SK-N-SH treated with all-trans-retinoic acid at 6 μM for 48 hours (cell line): ENCODE measurements around the gene CCDC3.

ENCODE experiments used
- ATAC-seq: fragments of 200-7000 bp; cut with Tn5 transposase; 3 replicates; pipeline ENCODE4 v1.9.1; 2020; ENCODE audit warnings: mild to moderate bottlenecking, moderate library complexity
- ARNTL ChIP-seq: fragments of 450-650 bp; formaldehyde crosslinking; IDR thresholded peaks from 2 replicates; pipeline ENCODE4 v1.5.0; 2020; ENCODE audit warnings: low read depth, mild to moderate bottlenecking, moderate library complexity, borderline replicate concordance
- BACH2 ChIP-seq: fragments of 250-450 bp; sonication (Bioruptor Pico); IDR thresholded peaks from 2 replicates; pipeline ENCODE4 v1.9.0; 2021; ENCODE audit warnings: mild to moderate bottlenecking, borderline replicate concordance
- CREB5 ChIP-seq: fragments of 250-450 bp; sonication (Bioruptor Pico); IDR thresholded peaks from 2 replicates; pipeline ENCODE4 v1.5.1; 2020; ENCODE audit warnings: low read depth, mild to moderate bottlenecking, moderate library complexity
- CSDC2 ChIP-seq: fragments of 250-450 bp; sonication (Bioruptor Pico); IDR thresholded peaks from 2 replicates; pipeline ENCODE4 v1.5.0; 2020; ENCODE audit warnings: mild to moderate bottlenecking, moderate library complexity
- GLIS3 ChIP-seq: fragments of 250-450 bp; sonication (Bioruptor Pico); IDR thresholded peaks from 2 replicates; pipeline ENCODE4 v1.5.0; 2020; ENCODE audit warnings: mild to moderate bottlenecking, moderate library complexity
- ISL1 ChIP-seq: fragments of 250-450 bp; sonication (Bioruptor Pico); IDR thresholded peaks from 2 replicates; pipeline ENCODE4 v2.1.2; 2022; ENCODE audit warnings: mild to moderate bottlenecking, moderate library complexity
- OSR1 ChIP-seq: fragments of 250-450 bp; sonication (Bioruptor Pico); IDR thresholded peaks from 2 replicates; pipeline ENCODE4 v1.8.0; 2022; ENCODE audit warnings: moderate library complexity, mild to moderate bottlenecking, inconsistent platforms
- PATZ1 ChIP-seq: fragments of 250-450 bp; sonication (Bioruptor Pico); IDR thresholded peaks from 2 replicates; pipeline ENCODE4 v1.8.0; 2020; ENCODE audit warnings: mild to moderate bottlenecking, moderate library complexity, borderline replicate concordance
- PPARA ChIP-seq: fragments of 250-450 bp; sonication (Bioruptor Pico); IDR thresholded peaks from 2 replicates; pipeline ENCODE4 v1.5.0; 2020; ENCODE audit warnings: mild to moderate bottlenecking, borderline replicate concordance
- RARB ChIP-seq: fragments of 250-450 bp; sonication (Bioruptor Pico); IDR thresholded peaks from 2 replicates; pipeline ENCODE4 v1.8.0; 2021; ENCODE audit warnings: mild to moderate bottlenecking, moderate library complexity
- TCF4 ChIP-seq: fragments of 250-450 bp; sonication (Bioruptor Pico); IDR thresholded peaks from 2 replicates; pipeline ENCODE4 v1.8.0; 2021; ENCODE audit warnings: mild to moderate bottlenecking, moderate library complexity, borderline replicate concordance
- TOX ChIP-seq: fragments of 250-450 bp; sonication (Bioruptor Pico); IDR thresholded peaks from 2 replicates; pipeline ENCODE4 v1.8.0; 2021; ENCODE audit warnings: mild to moderate bottlenecking, moderate library complexity, borderline replicate concordance
- ZC3H10 ChIP-seq: fragments of 250-450 bp; sonication (Bioruptor Pico); IDR thresholded peaks from 2 replicates; pipeline ENCODE4 v1.5.1; 2021; ENCODE audit warnings: mild to moderate bottlenecking, moderate library complexity
- ZFP3 ChIP-seq: fragments of 250-450 bp; sonication (Bioruptor Pico); IDR thresholded peaks from 2 replicates; pipeline ENCODE4 v1.5.0; 2020; ENCODE audit warnings: mild to moderate bottlenecking, moderate library complexity
- ZFP30 ChIP-seq: fragments of 450-650 bp; formaldehyde crosslinking; IDR thresholded peaks from 2 replicates; pipeline ENCODE4 v1.5.0; 2022; ENCODE audit warnings: mild to moderate bottlenecking, moderate library complexity
- ZNF565 ChIP-seq: fragments of 450-650 bp; formaldehyde crosslinking; conservative IDR thresholded peaks from 2 replicates; pipeline ENCODE4 v1.5.0; 2020; ENCODE audit warnings: low read depth, mild to moderate bottlenecking, moderate library complexity
- ZNF70 ChIP-seq: fragments of 450-650 bp; formaldehyde crosslinking; IDR thresholded peaks from 2 replicates; pipeline ENCODE4 v1.5.0; 2020; ENCODE audit warnings: mild to moderate bottlenecking, moderate library complexity
- ZNF8 ChIP-seq: fragments of 450-650 bp; formaldehyde crosslinking; IDR thresholded peaks from 2 replicates; pipeline ENCODE4 v1.5.0; 2020; ENCODE audit warnings: mild to moderate bottlenecking, moderate library complexity
- TF ChIP-seq, protein P1 (sequence below): fragments of 250-450 bp; sonication (Bioruptor Pico); IDR thresholded peaks from 2 replicates; pipeline ENCODE4 v1.8.0; 2021; ENCODE audit warnings: low read depth, mild to moderate bottlenecking, moderate library complexity, borderline replicate concordance
- TF ChIP-seq, protein P2 (sequence below): fragments of 250-450 bp; sonication (Bioruptor Pico); IDR thresholded peaks from 2 replicates; pipeline ENCODE4 v1.5.1; 2021; ENCODE audit warnings: mild to moderate bottlenecking, moderate library complexity

The CCDC3 gene

GRCh38 chr10:12938271-12938670, 63.2 kb downstream of the CCDC3 start:
- TF ChIP-seq TOX (CRISPR knock-in tag) (no peak), CREB5 (CRISPR knock-in tag) (no peak), ARNTL (CRISPR knock-in tag) (no peak), ZFP30 (CRISPR knock-in tag) (no peak), RARB (CRISPR knock-in tag) (no peak)
- TF ChIP-seq, protein P1, sequence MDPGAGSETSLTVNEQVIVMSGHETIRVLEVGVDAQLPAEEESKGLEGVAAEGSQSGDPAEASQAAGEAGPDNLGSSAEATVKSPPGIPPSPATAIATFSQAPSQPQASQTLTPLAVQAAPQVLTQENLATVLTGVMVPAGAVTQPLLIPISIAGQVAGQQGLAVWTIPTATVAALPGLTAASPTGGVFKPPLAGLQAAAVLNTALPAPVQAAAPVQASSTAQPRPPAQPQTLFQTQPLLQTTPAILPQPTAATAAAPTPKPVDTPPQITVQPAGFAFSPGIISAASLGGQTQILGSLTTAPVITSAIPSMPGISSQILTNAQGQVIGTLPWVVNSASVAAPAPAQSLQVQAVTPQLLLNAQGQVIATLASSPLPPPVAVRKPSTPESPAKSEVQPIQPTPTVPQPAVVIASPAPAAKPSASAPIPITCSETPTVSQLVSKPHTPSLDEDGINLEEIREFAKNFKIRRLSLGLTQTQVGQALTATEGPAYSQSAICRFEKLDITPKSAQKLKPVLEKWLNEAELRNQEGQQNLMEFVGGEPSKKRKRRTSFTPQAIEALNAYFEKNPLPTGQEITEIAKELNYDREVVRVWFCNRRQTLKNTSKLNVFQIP (CRISPR knock-in tag) = no peak
- TF ChIP-seq, all 23 proteins: peak for 0
- ATAC-seq = no peak

- no peak for ATAC-seq
- TF ChIP-seq CREB5 (CRISPR knock-in tag) = no peak
- TF ChIP-seq TOX (CRISPR knock-in tag) = no peak
- TF ChIP-seq GLIS3 (CRISPR knock-in tag) = no peak
- no peak for TF ChIP-seq RARB (CRISPR knock-in tag)
- TF ChIP-seq TCF4 (CRISPR knock-in tag) = no peak
- TF ChIP-seq BACH2 = no peak
- TF ChIP-seq PPARA (CRISPR knock-in tag) = no peak
- TF ChIP-seq OSR1 (CRISPR knock-in tag) = no peak
- TF ChIP-seq ZFP30 (CRISPR knock-in tag) = no peak
- no peak for TF ChIP-seq ZNF70 (CRISPR knock-in tag)
- TF ChIP-seq, protein P1 (CRISPR knock-in tag) = no peak
- TF ChIP-seq ARNTL (CRISPR knock-in tag) = no peak
- no peak for TF ChIP-seq CSDC2 (CRISPR knock-in tag)
- TF ChIP-seq ZC3H10 (CRISPR knock-in tag) = no peak
- TF ChIP-seq PATZ1 (CRISPR knock-in tag) = no peak
- TF ChIP-seq ZFP3 (CRISPR knock-in tag) = no peak
Observed at GRCh38 chr10:12937527-12937926, 64.0 kb downstream of the CCDC3 start.

GRCh38 chr10:12934777-12935176, 66.7 kb downstream of the CCDC3 start:
- ATAC-seq = no peak
- TF ChIP-seq ISL1 = no peak
- TF ChIP-seq GLIS3 (CRISPR knock-in tag) = no peak
- no peak for TF ChIP-seq ZFP30 (CRISPR knock-in tag)

DNA sequence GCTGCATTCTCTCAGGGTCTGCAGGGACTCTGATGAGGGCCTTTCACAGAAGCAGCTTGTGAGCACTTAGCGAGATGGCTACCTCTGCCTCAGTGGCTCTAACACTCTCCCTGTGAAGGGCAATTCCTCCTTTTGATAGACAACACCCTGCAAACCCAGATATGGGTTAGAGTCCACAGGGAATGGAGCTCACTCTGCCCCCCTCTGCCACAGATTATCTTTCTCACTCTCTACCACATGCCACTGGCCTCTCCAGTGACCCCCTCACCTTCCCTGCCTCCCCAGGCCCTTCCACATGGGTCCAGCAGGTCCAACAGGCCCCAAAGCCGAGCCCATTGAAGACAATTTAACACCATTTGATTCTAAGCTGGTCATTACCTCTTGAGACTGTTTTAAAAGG, 72.1 kb downstream of the CCDC3 start:
- ATAC-seq = no peak
- TF ChIP-seq ARNTL (CRISPR knock-in tag) (no peak), ZC3H10 (CRISPR knock-in tag) (no peak), CSDC2 (CRISPR knock-in tag) (no peak), RARB (CRISPR knock-in tag) (no peak), ZFP30 (CRISPR knock-in tag) (no peak), ZNF8 (CRISPR knock-in tag) (no peak), ZNF70 (CRISPR knock-in tag) (no peak), OSR1 (CRISPR knock-in tag) (no peak), ISL1 (no peak), ZFP3 (CRISPR knock-in tag) (no peak), GLIS3 (CRISPR knock-in tag) (no peak), PATZ1 (CRISPR knock-in tag) (no peak), ZNF565 (CRISPR knock-in tag) (no peak), TCF4 (CRISPR knock-in tag) (no peak)
- TF ChIP-seq, protein P2, sequence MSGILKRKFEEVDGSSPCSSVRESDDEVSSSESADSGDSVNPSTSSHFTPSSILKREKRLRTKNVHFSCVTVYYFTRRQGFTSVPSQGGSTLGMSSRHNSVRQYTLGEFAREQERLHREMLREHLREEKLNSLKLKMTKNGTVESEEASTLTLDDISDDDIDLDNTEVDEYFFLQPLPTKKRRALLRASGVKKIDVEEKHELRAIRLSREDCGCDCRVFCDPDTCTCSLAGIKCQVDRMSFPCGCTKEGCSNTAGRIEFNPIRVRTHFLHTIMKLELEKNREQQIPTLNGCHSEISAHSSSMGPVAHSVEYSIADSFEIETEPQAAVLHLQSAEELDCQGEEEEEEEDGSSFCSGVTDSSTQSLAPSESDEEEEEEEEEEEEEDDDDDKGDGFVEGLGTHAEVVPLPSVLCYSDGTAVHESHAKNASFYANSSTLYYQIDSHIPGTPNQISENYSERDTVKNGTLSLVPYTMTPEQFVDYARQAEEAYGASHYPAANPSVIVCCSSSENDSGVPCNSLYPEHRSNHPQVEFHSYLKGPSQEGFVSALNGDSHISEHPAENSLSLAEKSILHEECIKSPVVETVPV (CRISPR knock-in tag) = no peak
